NCI-H82 (cell line): ENCODE measurements around the gene PTPRT.

ENCODE experiments used
- DNase-seq: peaks from one replicate; lab custom pipeline; 2025; lab: John Stamatoyannopoulos, UW

Gene PTPRT

GRCh38 chr20:42795111-42795695, 394.5 kb downstream of the PTPRT start:
- peak; percentile 25 for DNase-seq

GRCh38 chr20:42792052-42792451, 397.7 kb downstream of the PTPRT start:
- DNase-seq: no peak

- no peak for DNase-seq
These were observed 399.6 kb downstream of the PTPRT start for GRCh38 chr20:42790111-42790510.

GRCh38 chr20:42788707-42789106, 401.0 kb downstream of the PTPRT start:
- no peak for DNase-seq

- DNase-seq: no peak
These were observed 404.7 kb downstream of the PTPRT start for GRCh38 chr20:42785041-42785440.

GRCh38 chr20:42779216-42779615, 410.5 kb downstream of the PTPRT start:
- peak; percentile 74 for DNase-seq

GRCh38 chr20:42775866-42776265, 413.8 kb downstream of the PTPRT start:
- peak; percentile 100 for DNase-seq

GRCh38 chr20:42775037-42775436, 414.7 kb downstream of the PTPRT start:
- DNase-seq: peak; percentile 65

GRCh38 chr20:42763015-42763414, 426.7 kb downstream of the PTPRT start:
- no peak for DNase-seq

- no peak for DNase-seq
These were observed 432.7 kb downstream of the PTPRT start for GRCh38 chr20:42756991-42757390.

GRCh38 chr20:42754706-42755105, 435.0 kb downstream of the PTPRT start:
- DNase-seq: no peak

- no peak for DNase-seq
These were observed 437.1 kb downstream of the PTPRT start for GRCh38 chr20:42752620-42753019.

GRCh38 chr20:42749556-42749955, 440.1 kb downstream of the PTPRT start:
- DNase-seq: no peak

GRCh38 chr20:42747765-42748411, 441.8 kb downstream of the PTPRT start:
- DNase-seq: no peak

- no peak for DNase-seq
These were observed 444.8 kb downstream of the PTPRT start for GRCh38 chr20:42744756-42745465.

GRCh38 chr20:42742926-42743325, 446.8 kb downstream of the PTPRT start:
- DNase-seq: no peak

- DNase-seq: no peak
These were observed 447.8 kb downstream of the PTPRT start for GRCh38 chr20:42741906-42742305.

- no peak for DNase-seq
These were observed 449.4 kb downstream of the PTPRT start for GRCh38 chr20:42740226-42740870.

GRCh38 chr20:42739683-42740082, 450.0 kb downstream of the PTPRT start:
- DNase-seq: peak; percentile 32

GRCh38 chr20:42735539-42735938, 454.2 kb downstream of the PTPRT start:
- DNase-seq: no peak

GRCh38 chr20:42734660-42735368, 454.9 kb downstream of the PTPRT start:
- DNase-seq: peak; percentile 43

GRCh38 chr20:42721923-42722322, 467.8 kb downstream of the PTPRT start:
- DNase-seq: no peak
